Measurements from ENCODE around the gene AUTS2.

AUTS2 gene

GRCh38 chr7:70693686-70694433, 1095.6 kb downstream of the AUTS2 start:
- peak; percentile 82 for DNase-seq (ENCODE audit: low spot score)

GRCh38 chr7:70694434-70694970, 1096.2 kb downstream of the AUTS2 start:
- DNase-seq (ENCODE audit: low spot score), result peak; percentile 81

GRCh38 chr7:70694971-70695794, 1096.9 kb downstream of the AUTS2 start:
- peak; percentile 56 for DNase-seq (ENCODE audit: low spot score)

GRCh38 chr7:70695795-70696083, 1097.5 kb downstream of the AUTS2 start:
- DNase-seq (ENCODE audit: low spot score), result peak; percentile 33

- DNase-seq (ENCODE audit: low spot score), result peak; percentile 24
Measured at GRCh38 chr7:70696201-70696754, 1098.0 kb downstream of the AUTS2 start.

GRCh38 chr7:70698219-70698832, 1100.1 kb downstream of the AUTS2 start:
- DNase-seq (ENCODE audit: low spot score), result peak; percentile 73

GRCh38 chr7:70699271-70699670, 1101.0 kb downstream of the AUTS2 start:
- no peak for DNase-seq (ENCODE audit: low spot score)

- no peak for DNase-seq (ENCODE audit: low spot score)
Measured at GRCh38 chr7:70700055-70700940, 1102.0 kb downstream of the AUTS2 start.

- DNase-seq (ENCODE audit: low spot score), result no peak
Measured at GRCh38 chr7:70700941-70701425, 1102.7 kb downstream of the AUTS2 start.

GRCh38 chr7:70701477-70701876, 1103.2 kb downstream of the AUTS2 start:
- no peak for DNase-seq (ENCODE audit: low spot score)

- DNase-seq (ENCODE audit: low spot score), result no peak
Measured at GRCh38 chr7:70701991-70702390, 1103.7 kb downstream of the AUTS2 start.

GRCh38 chr7:70703785-70704184, 1105.5 kb downstream of the AUTS2 start:
- DNase-seq (ENCODE audit: low spot score), result no peak

GRCh38 chr7:70704831-70705346, 1106.6 kb downstream of the AUTS2 start:
- DNase-seq (ENCODE audit: low spot score), result no peak

GRCh38 chr7:70706204-70706603, 1107.9 kb downstream of the AUTS2 start:
- DNase-seq (ENCODE audit: low spot score), result no peak

GRCh38 chr7:70706698-70707097, 1108.4 kb downstream of the AUTS2 start:
- no peak for DNase-seq (ENCODE audit: low spot score)

GRCh38 chr7:70707823-70708243, 1109.6 kb downstream of the AUTS2 start:
- DNase-seq (ENCODE audit: low spot score), result no peak

- DNase-seq (ENCODE audit: low spot score), result peak; percentile 81
Measured at GRCh38 chr7:70710011-70710480, 1111.8 kb downstream of the AUTS2 start.

- DNase-seq (ENCODE audit: low spot score), result no peak
Measured at GRCh38 chr7:70710651-70711050, 1112.4 kb downstream of the AUTS2 start.

GRCh38 chr7:70711452-70711851, 1113.2 kb downstream of the AUTS2 start:
- DNase-seq (ENCODE audit: low spot score), result no peak

GRCh38 chr7:70712942-70713341, 1114.7 kb downstream of the AUTS2 start:
- DNase-seq (ENCODE audit: low spot score), result no peak

GRCh38 chr7:70714506-70715038, 1116.3 kb downstream of the AUTS2 start:
- DNase-seq (ENCODE audit: low spot score), result no peak
